ENCODE results near the gene TMEM178B.

- TF ChIP-seq EZH2 (IDR thresholded peaks at IDR 0.05; ENCODE audit: low read length) = no peak
- TF ChIP-seq CTCF (optimal IDR thresholded peaks at IDR 0.05 in 1 of 3, IDR thresholded peaks at IDR 0.05 in 1 of 3, conservative IDR thresholded peaks at IDR 0.05 in 1 of 3; ENCODE audit: extremely low read depth in 1 of 3, insufficient read depth in 2 of 3, low read length in 3 of 3) = no peak
These were observed 93.1 kb downstream of the TMEM178B start for GRCh38 chr7:141166926-141167325.
